Aorta (tissue), 5 donors: ENCODE data around the gene CFAP119. TPM values are rescaled to one million over a fixed set of nuclear protein-coding genes. Genes with fewer than 3 reads are reported as not detected.

Experiments
- ATAC-seq: fragments of 200-7000 bp; cut with Tn5 transposase; one replicate; pipeline ENCODE4 v1.9.1; 2022; ENCODE audit warnings: moderate library complexity; ENCODE audit not compliant: low FRiP score
- DNase-seq, 2 donors: peaks; one replicate each; pipeline ENCODE4 v3.0.0-alpha.2; 2020
- H3K27ac ChIP-seq, 2 donors: one replicate each; pipeline ENCODE4 v1.5.1; 2013; ENCODE audit warnings: low read length in 2 of 2, mild to moderate bottlenecking in 2 of 2, moderate library complexity in 2 of 2, control low read depth in 1 of 2, inconsistent platforms in 1 of 2, low read depth in 1 of 2
- H3K27me3 ChIP-seq, 2 donors: one replicate each; pipeline ENCODE4 v1.6.1; 2013; ENCODE audit warnings: control low read depth in 1 of 2, low read length in 1 of 2, mild to moderate bottlenecking in 1 of 2, moderate library complexity in 1 of 2; ENCODE audit not compliant: insufficient read depth in 2 of 2, control insufficient read depth in 1 of 2
- H3K36me3 ChIP-seq, 2 donors: one replicate each; pipeline ENCODE4 v1.6.1; 2013; ENCODE audit warnings: control low read depth in 1 of 2, low read length in 1 of 2, mild to moderate bottlenecking in 1 of 2; ENCODE audit not compliant: insufficient read depth in 2 of 2, control insufficient read depth in 1 of 2
- H3K4me1 ChIP-seq, 2 donors: one replicate each; pipeline ENCODE4 v1.6.1; 2013; ENCODE audit warnings: low read length in 2 of 2, control low read depth in 1 of 2, mild to moderate bottlenecking in 1 of 2, moderate library complexity in 1 of 2; ENCODE audit not compliant: insufficient read depth in 2 of 2, control insufficient read depth in 1 of 2
- H3K4me3 ChIP-seq, 2 donors: one replicate each; pipeline ENCODE4 v1.5.1; 2013; ENCODE audit warnings: low read length in 2 of 2, control low read depth in 1 of 2, mild to moderate bottlenecking in 1 of 2
- H3K9me3 ChIP-seq: one replicate; pipeline ENCODE4 v1.6.1; 2013; ENCODE audit warnings: mild to moderate bottlenecking, low read length; ENCODE audit not compliant: control insufficient read depth
- WGBS, 2 donors: extraction: QIAGEN DNeasy Blood & Tissue Kit; methylation state at CpG; one replicate each; pipeline ENCODE4 v1.1.7; 2013; 5-methylcytosine and 5-hydroxymethylcytosine counted together
- intact Hi-C, 2 donors: fragments of 100-400 bp; cut with DNase I; formaldehyde crosslinking; loops; one replicate each; pipeline versions ENCODE4 v1.14.2 to v1.15.0; 2022
- polyA plus RNA-seq, 2 donors: library from polyadenylated mRNA; stranded (reverse); fragments of 200-250 nt; gene quantifications; one replicate each; pipeline ENCODE4 v1.2.3, GENCODE V29; 2013
- total RNA-seq, 2 donors: library from RNA; stranded (reverse); fragmentation: NEBNext Ultra II Directional; extraction: Animal tissue kit (Norgen Biotek cat#: 25700); gene quantifications; one replicate each; pipeline ENCODE4 v1.2.1, GENCODE V29; 2021
- donor health status: healthy with polysubstance abuse.
- donor health status: Bipolar disorder and iron deficiency.
- donor health status: DM: no; HTN: no; CAD: no.
- donor health status: DM: no; HTN: no; CAD: no.
- donor health status: DM: yes; HTN: yes; CAD: no.

Gene CFAP119
- total and polyA plus RNA-seq, 4 donors: 0.52 to 9.8 (median 1.8) TPM

GRCh38 chr16:30767767-30768465 lies 6.1 kb upstream of the CFAP119 start:
- Histone ChIP-seq H3K9me3 (no peaks in the 10 kb centered on the region), H3K27me3 (no peaks in the 10 kb centered on the region), H3K4me1 (peaks cover 0 to 4% of the 10 kb centered on the region in 2 donors), H3K4me3 (no peak overlapping the region), H3K27ac (no peak overlapping the region), H3K36me3 (peaks cover 3 to 35% of the 10 kb centered on the region in 2 donors)
- no peak for ATAC-seq
- peak; percentile 46 to 70 for DNase-seq
- intact Hi-C loops: loop anchor here in 1 of 2 donors (10.0 kb wide), 1 partner anchor 953 kb away; the partner anchor contains the start of genes PAGR1 and PRRT2
- WGBS, 2 donors: 89% methylated on average over 18 of the region's 18 CpGs

GRCh38 chr16:30766933-30767284 lies 5.0 kb upstream of the CFAP119 start:
- ATAC-seq: no peak
- no peaks in the 10 kb centered on the region for H3K9me3 ChIP-seq
- H3K4me1 ChIP-seq: peaks cover 0 to 5% of the 10 kb centered on the region in 2 donors
- no peak overlapping the region for H3K27ac ChIP-seq
- WGBS, 2 donors: 46 to 48% methylated on average over 4 of the region's 4 CpGs
- peaks cover 3 to 31% of the 10 kb centered on the region in 2 donors for H3K36me3 ChIP-seq
- H3K27me3 ChIP-seq: no peaks in the 10 kb centered on the region
- no peak overlapping the region for H3K4me3 ChIP-seq
- DNase-seq: no peak
- intact Hi-C loops: loop anchor here in 1 of 2 donors (10.0 kb wide), 1 partner anchor 952 kb away; the partner anchor contains the start of genes PAGR1 and PRRT2

- ATAC-seq (no peak), DNase-seq (peak; percentile 24 to 64)
- H3K27me3 ChIP-seq: no peaks in the 10 kb centered on the region
- H3K4me3 ChIP-seq: no peak overlapping the region
- intact Hi-C loops: loop anchor here in 1 of 2 donors (10.0 kb wide), 1 partner anchor 952 kb away; the partner anchor contains the start of genes PAGR1 and PRRT2
- H3K27ac ChIP-seq: no peak overlapping the region
- H3K9me3 ChIP-seq: no peaks in the 10 kb centered on the region
- H3K36me3 ChIP-seq: peaks cover 3 to 30% of the 10 kb centered on the region in 2 donors
- H3K4me1 ChIP-seq: peaks cover 0 to 5% of the 10 kb centered on the region in 2 donors
- 85% methylated on average over 29 of the region's 29 CpGs for WGBS, 2 donors
Measured at GRCh38 chr16:30766206-30766932, 4.5 kb upstream of the CFAP119 start.

GRCh38 chr16:30764816-30765465 lies 3.1 kb upstream of the CFAP119 start:
- WGBS, 2 donors: 92 to 95% methylated on average over 10 to 12 of the region's 12 CpGs
- peak in 1 of 2 donors; percentile 43 for DNase-seq
- ATAC-seq: no peak

GRCh38 chr16:30764086-30764485 lies 2.2 kb upstream of the CFAP119 start:
- ATAC-seq (no peak), DNase-seq (peak in 1 of 2 donors; percentile 43)
- intact Hi-C loops: loop anchor here in 1 of 2 donors (10.0 kb wide), 1 partner anchor 949 kb away; the partner anchor contains the start of genes PAGR1 and PRRT2
- H3K36me3 ChIP-seq: peaks cover 3 to 26% of the 10 kb centered on the region in 2 donors
- no peak overlapping the region for H3K27ac ChIP-seq
- 86% methylated on average over 11 of the region's 11 CpGs for WGBS, 2 donors
- no peak overlapping the region for H3K4me3 ChIP-seq
- H3K4me1 ChIP-seq: peaks cover 0 to 5% of the 10 kb centered on the region in 2 donors
- H3K27me3 ChIP-seq: no peaks in the 10 kb centered on the region
- no peaks in the 10 kb centered on the region for H3K9me3 ChIP-seq

More at GRCh38 chr16:30764816-30765465, 3.1 kb upstream of the CFAP119 start:
- Histone ChIP-seq H3K27me3 (no peaks in the 10 kb centered on the region), H3K36me3 (peaks cover 3 to 30% of the 10 kb centered on the region in 2 donors), H3K9me3 (no peaks in the 10 kb centered on the region), H3K4me1 (peaks cover 0 to 5% of the 10 kb centered on the region in 2 donors), H3K4me3 (no peak overlapping the region), H3K27ac (no peak overlapping the region)
- intact Hi-C loops: loop anchor here in 1 of 2 donors (10.0 kb wide), 1 partner anchor 950 kb away; the partner anchor contains the start of genes PAGR1 and PRRT2

GRCh38 chr16:30762991-30763725 lies 1.3 kb upstream of the CFAP119 start:
- Histone ChIP-seq H3K4me1 (peaks cover 0 to 5% of the 10 kb centered on the region in 2 donors), H3K9me3 (no peaks in the 10 kb centered on the region), H3K27ac (peak overlapping the region in 1 of 2 donors; percentile 78), H3K27me3 (no peaks in the 10 kb centered on the region), H3K36me3 (peaks cover 0 to 22% of the 10 kb centered on the region in 2 donors), H3K4me3 (peak overlapping the region in 1 of 2 donors; percentile 69)
- peak in 1 of 2 donors; percentile 35 for DNase-seq
- intact Hi-C loops: loop anchor here in 1 of 2 donors (10.0 kb wide), 1 partner anchor 948 kb away; the partner anchor contains the start of genes PAGR1 and PRRT2
- no peak for ATAC-seq
- 65 to 67% methylated on average over 15 of the region's 15 CpGs for WGBS, 2 donors

- DNase-seq (peak in 1 of 2 donors; percentile 67), ATAC-seq (peak; percentile 55)
- no peaks in the 10 kb centered on the region for H3K27me3 ChIP-seq
- peaks cover 0 to 13% of the 10 kb centered on the region in 2 donors for H3K36me3 ChIP-seq
- intact Hi-C loops: loop anchor here in 1 of 2 donors (10.0 kb wide), 1 partner anchor 947 kb away; the partner anchor contains the start of genes PAGR1 and PRRT2
- H3K9me3 ChIP-seq: no peaks in the 10 kb centered on the region
- H3K27ac ChIP-seq: no peak overlapping the region
- WGBS, 2 donors: 0% methylated on average over 63 to 64 of the region's 64 CpGs
- H3K4me3 ChIP-seq: peak overlapping the region; percentile 5 to 46
- peaks cover 0 to 5% of the 10 kb centered on the region in 2 donors for H3K4me1 ChIP-seq
Measured at GRCh38 chr16:30761427-30761927, 385 bp downstream of the CFAP119 start.
